Thymus (tissue), 11 donors: Measurements from ENCODE around the gene RTN4R. TPM values are rescaled to one million over a fixed set of nuclear protein-coding genes. Genes with fewer than 3 reads are reported as not detected.

ENCODE experiments used
- DNase-seq, 9 donors: peaks; one replicate each; pipeline ENCODE4 v3.0.0-alpha.2; 2013; ENCODE audit warnings: low spot score in 9 of 9, low read depth in 6 of 9, missing footprints in 1 of 9
- H3K27ac ChIP-seq, 2 donors: one replicate each; pipeline ENCODE4 v1.5.1; 2013; ENCODE audit warnings: control low read depth in 1 of 2, low read depth in 1 of 2, low read length in 1 of 2, mild to moderate bottlenecking in 1 of 2, moderate library complexity in 1 of 2
- H3K27me3 ChIP-seq, 2 donors: one replicate each; pipeline ENCODE4 v1.5.1; 2013; ENCODE audit warnings: low read length in 1 of 2; ENCODE audit not compliant: control insufficient read depth in 2 of 2, insufficient read depth in 1 of 2
- H3K36me3 ChIP-seq, 2 donors: one replicate each; pipeline ENCODE4 v1.5.1; 2013; ENCODE audit warnings: low read length in 1 of 2, mild to moderate bottlenecking in 1 of 2, moderate library complexity in 1 of 2; ENCODE audit not compliant: control insufficient read depth in 2 of 2, insufficient read depth in 2 of 2
- H3K4me1 ChIP-seq, 2 donors: one replicate each; pipeline ENCODE4 v1.5.1; 2013; ENCODE audit warnings: low read length in 2 of 2; ENCODE audit not compliant: control insufficient read depth in 2 of 2, insufficient read depth in 2 of 2
- H3K4me3 ChIP-seq, 2 donors: one replicate each; pipeline ENCODE4 v1.5.1; 2013; ENCODE audit warnings: low read length in 2 of 2, control low read depth in 1 of 2, mild to moderate bottlenecking in 1 of 2
- H3K9me3 ChIP-seq, 2 donors: one replicate each; pipeline ENCODE4 v1.5.1; 2013; ENCODE audit warnings: low read length in 1 of 2, mild to moderate bottlenecking in 1 of 2; ENCODE audit not compliant: control insufficient read depth in 2 of 2, insufficient read depth in 1 of 2
- WGBS: extraction: QIAGEN DNeasy Blood & Tissue Kit; methylation state at CpG from one replicate; pipeline ENCODE4 v1.1.7; 2013; 5-methylcytosine and 5-hydroxymethylcytosine counted together
- polyA plus RNA-seq: library from polyadenylated mRNA; stranded (reverse); fragments of 200-250 nt; gene quantifications from one replicate; pipeline ENCODE4 v1.2.3, GENCODE V29; 2013
- total RNA-seq: library from RNA; stranded (reverse); fragments of 120-200 nt; gene quantifications from one replicate; pipeline ENCODE4 v1.2.4, GENCODE V29; 2013
- donor health status: healthy.

The RTN4R gene
- total and polyA plus RNA-seq, 2 donors, result 1.5 to 3.2 TPM

- peaks cover 0 to 3% of the 10 kb centered on the region in 2 donors for H3K4me1 ChIP-seq
- peaks cover 0 to 8% of the 10 kb centered on the region in 2 donors for H3K9me3 ChIP-seq
- no peak for DNase-seq
- no peak overlapping the region for H3K27ac ChIP-seq
- no peak overlapping the region for H3K4me3 ChIP-seq
- H3K27me3 ChIP-seq, result no peaks in the 10 kb centered on the region
- 92% methylated on average over 4 of the region's 4 CpGs for WGBS
- no peaks in the 10 kb centered on the region for H3K36me3 ChIP-seq
Measured at GRCh38 chr22:20217563-20217962, 50.6 kb downstream of the RTN4R start.

DNA sequence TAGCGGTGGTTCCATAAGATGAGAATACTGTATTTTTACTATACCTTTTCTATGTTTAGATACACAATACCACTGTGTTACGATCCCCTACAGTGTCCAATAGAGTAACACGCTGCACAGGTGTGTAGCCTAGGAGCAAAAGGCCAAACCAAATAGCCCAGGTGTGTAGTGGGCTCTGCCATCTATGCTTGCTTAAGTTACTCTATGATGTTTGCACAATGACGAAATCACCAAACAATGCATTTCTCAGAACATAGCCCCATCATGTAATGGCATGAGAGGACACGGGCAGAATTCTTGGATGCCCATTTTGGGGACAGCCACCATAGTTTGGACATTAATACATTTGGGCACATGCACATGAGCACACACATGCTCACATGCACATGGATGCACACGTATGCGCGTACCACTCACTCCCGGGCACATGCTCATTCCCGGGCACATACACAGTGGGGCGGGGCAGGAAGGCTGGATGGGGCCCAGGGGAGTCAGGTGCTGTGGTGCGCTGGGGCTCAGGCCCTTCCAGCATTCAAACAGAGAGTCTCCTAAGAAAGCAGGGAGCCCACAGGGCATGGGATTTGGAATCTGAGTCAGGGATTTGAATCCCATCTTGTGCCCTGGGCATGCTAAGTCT lies 51.1 kb downstream of the RTN4R start:
- WGBS, result 95% methylated on average over 12 of the region's 12 CpGs

DNA sequence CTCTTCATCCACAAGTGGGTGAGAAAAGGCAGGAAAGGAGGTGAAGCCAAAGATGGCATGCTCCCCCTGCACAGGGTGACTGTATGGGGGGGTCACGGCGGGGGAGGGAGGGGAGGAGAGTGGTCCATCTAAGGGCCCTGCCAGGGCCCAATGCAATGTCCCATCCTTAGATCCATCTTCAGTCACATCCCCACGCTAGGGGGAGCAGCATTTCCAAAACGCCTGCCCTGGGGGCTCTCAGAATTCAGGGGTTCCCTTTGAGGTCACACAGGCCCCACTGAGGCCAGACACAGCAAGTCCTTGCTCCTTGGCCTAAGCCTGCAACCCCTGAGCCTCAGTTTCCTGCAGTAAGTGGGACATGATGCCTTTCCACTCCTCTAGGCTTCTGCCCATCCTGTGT lies 52.4 kb downstream of the RTN4R start:
- Histone ChIP-seq H3K27me3 (no peaks in the 10 kb centered on the region), H3K9me3 (peaks cover 0 to 8% of the 10 kb centered on the region in 2 donors), H3K4me1 (peaks cover 0 to 3% of the 10 kb centered on the region in 2 donors), H3K4me3 (no peak overlapping the region), H3K27ac (no peak overlapping the region), H3K36me3 (no peaks in the 10 kb centered on the region)
- DNase-seq, result no peak
- WGBS, result 80% methylated on average over 4 of the region's 4 CpGs

More for the DNA sequence above, 51.1 kb downstream of the RTN4R start:
- H3K4me3 ChIP-seq, result no peak overlapping the region
- H3K4me1 ChIP-seq, result peaks cover 0 to 3% of the 10 kb centered on the region in 2 donors
- H3K36me3 ChIP-seq, result no peaks in the 10 kb centered on the region
- no peak for DNase-seq
- H3K27ac ChIP-seq, result no peak overlapping the region
- no peaks in the 10 kb centered on the region for H3K27me3 ChIP-seq
- H3K9me3 ChIP-seq, result peaks cover 0 to 8% of the 10 kb centered on the region in 2 donors

- H3K27ac ChIP-seq, result no peak overlapping the region
- no peaks in the 10 kb centered on the region for H3K36me3 ChIP-seq
- WGBS, result 99% methylated on average over 7 of the region's 7 CpGs
- H3K4me3 ChIP-seq, result no peak overlapping the region
- H3K9me3 ChIP-seq, result peaks cover 0 to 7% of the 10 kb centered on the region in 2 donors
- no peak for DNase-seq
- peaks cover 0 to 3% of the 10 kb centered on the region in 2 donors for H3K4me1 ChIP-seq
- no peaks in the 10 kb centered on the region for H3K27me3 ChIP-seq
Measured at GRCh38 chr22:20214853-20215252, 53.3 kb downstream of the RTN4R start.

DNA sequence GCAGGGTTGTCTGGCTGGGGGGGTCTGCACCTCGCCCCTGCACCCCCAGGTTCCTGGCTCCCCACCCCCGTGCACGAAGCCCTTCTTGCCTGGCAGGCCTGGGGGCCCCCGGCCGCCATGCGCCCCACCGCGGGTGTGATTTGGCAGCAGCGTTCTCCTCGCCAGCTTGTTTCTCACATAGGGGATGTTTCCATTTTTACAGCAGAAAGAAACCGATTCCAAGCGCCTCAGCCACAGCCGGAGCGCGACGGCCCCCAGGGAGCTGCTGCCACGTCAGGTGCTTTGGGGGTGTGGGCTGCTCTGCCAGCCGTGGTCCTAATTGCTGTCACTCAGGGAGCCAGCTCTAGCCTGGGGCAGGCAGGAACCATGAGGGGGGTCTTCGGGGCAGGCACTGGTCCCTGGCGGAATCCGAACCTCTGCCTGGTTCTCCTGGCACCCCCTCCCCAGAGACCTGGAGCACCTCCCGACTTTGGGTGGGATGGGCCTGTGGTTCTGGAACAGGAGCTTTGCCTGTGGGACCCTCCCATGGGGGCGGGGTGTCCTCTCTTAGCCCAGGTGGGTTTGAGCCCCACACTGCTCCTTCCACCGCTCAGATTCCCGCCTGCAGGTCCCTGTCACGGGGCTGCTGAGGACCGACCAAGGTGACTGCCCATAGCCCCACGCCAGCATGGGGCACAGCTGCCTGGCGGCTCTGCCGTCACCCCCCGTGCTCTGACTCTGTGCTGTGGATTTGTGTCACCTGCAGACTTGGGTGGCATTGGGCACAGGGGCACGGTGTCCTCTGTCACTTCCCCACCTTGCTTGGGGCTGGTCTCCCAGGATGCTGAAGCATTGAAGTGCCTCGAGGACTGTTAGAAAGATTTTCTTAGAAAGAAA lies 54.0 kb downstream of the RTN4R start:
- peaks cover 0 to 3% of the 10 kb centered on the region in 2 donors for H3K4me1 ChIP-seq
- H3K27ac ChIP-seq, result no peak overlapping the region
- H3K9me3 ChIP-seq, result no peaks in the 10 kb centered on the region
- H3K4me3 ChIP-seq, result no peak overlapping the region
- 91% methylated on average over 33 of the region's 33 CpGs for whole genome bisulfite sequencing
- no peak for DNase-seq
- H3K36me3 ChIP-seq, result no peaks in the 10 kb centered on the region
- no peaks in the 10 kb centered on the region for H3K27me3 ChIP-seq

DNA sequence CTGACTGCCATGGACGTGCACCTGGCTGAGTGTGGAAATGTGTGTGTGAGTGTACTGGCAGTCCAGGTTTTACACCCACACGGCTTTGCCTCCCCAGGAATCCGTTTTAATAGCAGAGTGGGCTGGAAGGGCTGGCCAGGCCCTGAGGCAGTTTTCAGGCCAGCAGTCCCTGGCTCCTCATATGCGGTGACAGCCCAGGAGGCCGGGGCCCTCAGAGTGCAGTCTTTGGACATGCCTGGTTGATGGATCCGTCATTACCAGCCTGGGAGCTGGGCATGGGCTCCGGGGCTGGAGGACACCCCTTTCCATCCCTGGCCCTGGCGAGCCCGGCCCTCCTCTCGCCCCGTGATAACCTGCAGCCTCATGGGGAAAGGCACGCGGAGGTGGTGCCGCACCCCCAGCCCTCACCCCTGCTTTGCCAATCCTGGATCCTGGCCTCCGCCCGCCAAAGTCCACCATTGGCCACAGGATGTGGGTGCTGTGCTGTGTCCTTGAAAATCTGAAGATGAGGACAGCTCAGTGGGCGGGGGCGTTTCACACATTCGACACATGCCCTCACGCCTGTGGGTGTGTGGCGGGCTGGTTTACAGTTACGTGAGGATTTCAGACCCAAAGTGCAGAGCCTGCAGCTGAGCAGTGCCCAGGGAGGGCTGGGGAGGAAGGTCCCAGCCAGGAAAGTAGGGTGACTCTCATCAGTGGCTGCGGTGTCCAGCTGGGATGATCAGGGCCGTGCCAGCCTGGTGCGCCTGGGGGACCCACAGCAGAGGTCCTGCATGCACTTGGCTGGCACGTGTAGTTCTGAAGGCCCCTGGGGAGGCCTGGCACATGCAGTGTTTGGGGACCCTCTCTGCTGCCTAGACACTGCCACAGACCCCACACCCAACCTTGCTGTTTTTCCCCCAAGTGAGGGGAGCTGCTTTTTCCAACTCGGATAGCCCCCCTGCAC lies 55.1 kb downstream of the RTN4R start:
- Histone ChIP-seq H3K4me3 (no peak overlapping the region), H3K4me1 (peaks cover 0 to 3% of the 10 kb centered on the region in 2 donors), H3K36me3 (no peaks in the 10 kb centered on the region), H3K27ac (no peak overlapping the region), H3K27me3 (no peaks in the 10 kb centered on the region), H3K9me3 (no peaks in the 10 kb centered on the region)
- 95% methylated on average over 27 of the region's 27 CpGs for WGBS
- DNase-seq, result no peak

DNA sequence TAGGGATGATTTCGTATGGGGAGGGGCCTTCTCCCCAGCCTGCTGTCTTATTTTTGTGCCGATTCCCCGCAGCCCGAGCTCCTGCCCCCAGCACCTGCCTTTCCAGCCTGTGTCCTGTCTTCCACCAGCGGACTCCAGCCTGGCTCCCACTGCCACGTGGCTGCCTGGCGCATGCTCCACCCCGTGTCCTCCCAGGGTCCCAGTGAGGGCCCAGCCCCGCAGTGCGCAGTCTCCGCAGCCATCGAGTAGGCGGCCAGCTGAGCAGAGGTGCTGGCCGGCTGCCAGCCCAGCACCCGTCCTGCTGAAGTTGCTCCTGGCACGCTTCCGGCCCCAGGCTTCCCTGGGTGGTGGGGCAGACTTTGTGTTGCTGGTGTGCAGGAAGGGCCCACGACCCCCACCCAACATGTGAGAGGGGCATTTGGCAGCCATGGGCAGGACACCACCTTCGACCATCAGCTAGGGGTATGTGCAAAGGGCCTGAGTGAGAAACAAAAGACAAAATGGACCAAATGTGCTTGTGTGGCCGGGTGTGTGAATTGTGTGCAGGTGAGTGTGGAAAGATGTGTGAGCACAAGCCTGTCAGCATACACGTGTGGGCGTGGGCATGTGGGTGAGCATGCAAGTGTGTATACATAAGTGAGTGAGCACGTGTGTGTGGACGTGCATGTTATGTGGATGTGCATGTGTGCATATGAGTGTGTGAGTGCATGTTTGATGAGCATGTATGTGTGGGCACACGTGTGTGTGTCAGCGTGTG lies 55.9 kb downstream of the RTN4R start:
- no peak for DNase-seq
- Histone ChIP-seq H3K4me3 (no peak overlapping the region), H3K36me3 (no peaks in the 10 kb centered on the region), H3K27ac (no peak overlapping the region), H3K27me3 (no peaks in the 10 kb centered on the region), H3K4me1 (peaks cover 2 to 6% of the 10 kb centered on the region in 2 donors), H3K9me3 (no peaks in the 10 kb centered on the region)
- WGBS, result 95% methylated on average over 26 of the region's 26 CpGs

GRCh38 chr22:20211409-20211996 lies 56.6 kb downstream of the RTN4R start:
- no peak overlapping the region for H3K27ac ChIP-seq
- DNase-seq, result no peak
- H3K4me3 ChIP-seq, result no peak overlapping the region
- WGBS, result 97% methylated on average over 10 of the region's 10 CpGs
- H3K27me3 ChIP-seq, result no peaks in the 10 kb centered on the region
- peaks cover 3 to 12% of the 10 kb centered on the region in 2 donors for H3K4me1 ChIP-seq
- no peaks in the 10 kb centered on the region for H3K36me3 ChIP-seq
- no peaks in the 10 kb centered on the region for H3K9me3 ChIP-seq
